GM12865 (cell line): ENCODE measurements around the gene SLC17A9.

ENCODE experiments used
- DNase-seq: peaks from one replicate; pipeline ENCODE4 v3.0.0; 2010; ENCODE audit warnings: low read depth
- H3K4me3 ChIP-seq: 2 replicates; pipeline ENCODE4 v1.5.1; 2011; ENCODE audit warnings: mild to moderate bottlenecking, low read depth, low read length, control low read depth
- TF ChIP-seq, protein P1 (sequence below): IDR thresholded peaks from 2 replicates; pipeline ENCODE4 v1.5.1; 2011; ENCODE audit warnings: low read length, control low read depth, low read depth, inconsistent platforms; ENCODE audit not compliant: insufficient read depth; ENCODE audit errors: missing control alignments

The SLC17A9 gene

DNA sequence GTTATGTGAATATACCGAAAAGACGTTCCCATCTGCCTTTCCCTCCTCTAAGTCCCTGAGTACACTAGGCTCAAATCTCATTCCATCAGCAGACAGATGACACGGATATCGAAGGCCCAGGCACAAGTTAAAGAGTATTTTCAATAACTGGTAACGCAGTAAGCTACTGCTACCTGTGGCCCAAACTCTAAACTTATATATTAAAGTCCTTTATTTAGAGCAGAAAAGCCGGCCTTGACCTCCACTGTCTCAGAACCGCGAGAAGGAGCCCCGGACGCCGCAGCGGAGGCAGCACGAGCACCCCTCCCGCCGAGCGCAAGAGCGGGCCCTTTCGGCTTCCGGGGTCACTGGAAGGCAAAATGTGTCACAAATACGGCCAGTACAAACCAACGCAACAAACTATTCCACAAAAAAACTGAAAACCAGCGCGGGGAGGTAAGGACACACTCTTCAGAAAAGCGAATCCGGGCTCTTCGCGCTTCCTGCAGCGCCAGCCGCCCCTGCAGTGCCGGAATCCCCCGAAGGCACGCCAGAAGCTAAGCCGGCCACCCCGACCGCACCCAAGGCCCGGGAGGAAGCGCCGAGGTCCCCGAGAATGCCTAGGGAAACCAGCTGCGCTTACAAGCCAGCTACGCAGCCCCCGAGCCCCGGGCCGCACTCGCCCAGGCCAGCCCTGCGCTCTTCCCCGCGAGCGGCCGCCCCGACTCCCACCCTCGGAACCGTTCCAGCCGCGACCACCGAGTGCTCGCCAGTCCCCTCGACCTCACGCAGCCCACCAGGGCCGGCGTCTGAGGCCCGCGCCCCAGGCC, 26.9 kb upstream of the SLC17A9 start:
- DNase-seq: peak; percentile 69
- peak overlapping the region; percentile 90 for H3K4me3 ChIP-seq
- TF ChIP-seq, protein P1, sequence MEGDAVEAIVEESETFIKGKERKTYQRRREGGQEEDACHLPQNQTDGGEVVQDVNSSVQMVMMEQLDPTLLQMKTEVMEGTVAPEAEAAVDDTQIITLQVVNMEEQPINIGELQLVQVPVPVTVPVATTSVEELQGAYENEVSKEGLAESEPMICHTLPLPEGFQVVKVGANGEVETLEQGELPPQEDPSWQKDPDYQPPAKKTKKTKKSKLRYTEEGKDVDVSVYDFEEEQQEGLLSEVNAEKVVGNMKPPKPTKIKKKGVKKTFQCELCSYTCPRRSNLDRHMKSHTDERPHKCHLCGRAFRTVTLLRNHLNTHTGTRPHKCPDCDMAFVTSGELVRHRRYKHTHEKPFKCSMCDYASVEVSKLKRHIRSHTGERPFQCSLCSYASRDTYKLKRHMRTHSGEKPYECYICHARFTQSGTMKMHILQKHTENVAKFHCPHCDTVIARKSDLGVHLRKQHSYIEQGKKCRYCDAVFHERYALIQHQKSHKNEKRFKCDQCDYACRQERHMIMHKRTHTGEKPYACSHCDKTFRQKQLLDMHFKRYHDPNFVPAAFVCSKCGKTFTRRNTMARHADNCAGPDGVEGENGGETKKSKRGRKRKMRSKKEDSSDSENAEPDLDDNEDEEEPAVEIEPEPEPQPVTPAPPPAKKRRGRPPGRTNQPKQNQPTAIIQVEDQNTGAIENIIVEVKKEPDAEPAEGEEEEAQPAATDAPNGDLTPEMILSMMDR: no peak

- DNase-seq: peak; percentile 95
These were observed 26.0 kb upstream of the SLC17A9 start, which contains the start of gene DIDO1 for GRCh38 chr20:62926229-62927127. Gene DIDO1 (minus strand): TSS chr20:62926505.

DNA sequence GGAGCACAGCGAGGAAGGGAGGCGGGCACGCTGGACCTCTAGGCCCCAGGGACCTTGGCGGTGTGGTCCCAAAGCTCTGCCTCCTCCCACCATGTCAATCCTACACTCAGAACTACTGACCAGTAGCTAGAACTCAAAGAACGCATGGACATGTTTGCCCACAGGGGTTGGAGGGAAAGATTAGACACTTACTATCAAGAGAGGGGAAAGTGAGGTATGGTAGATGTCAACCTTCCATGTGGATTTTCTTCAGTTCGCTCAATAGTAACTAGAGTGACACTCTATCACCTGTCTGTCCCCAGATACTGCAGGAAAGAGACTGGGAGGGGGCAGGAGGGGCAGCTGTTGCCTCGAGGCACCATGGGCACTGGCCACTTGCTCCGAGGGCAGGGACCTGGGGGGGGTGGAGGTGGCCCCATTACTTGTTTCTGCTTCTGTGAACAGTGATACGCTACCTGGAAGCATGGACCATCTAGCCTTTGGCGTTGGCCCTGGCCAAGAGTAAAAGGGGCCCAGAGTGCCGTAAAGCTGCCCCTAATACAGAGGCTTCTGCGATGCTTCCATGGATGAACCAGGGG, 25.3 kb upstream of the SLC17A9 start:
- TF ChIP-seq, protein P1: no peak
- H3K4me3 ChIP-seq: peak overlapping the region; percentile 90
- DNase-seq: no peak

More at GRCh38 chr20:62926229-62927127, 26.0 kb upstream of the SLC17A9 start, which contains the start of gene DIDO1:
- TF ChIP-seq, protein P1: peak; percentile 43
- peak within 1 kb of the TSS; percentile 90 for H3K4me3 ChIP-seq

- peak overlapping the region; percentile 61 for H3K4me3 ChIP-seq
- TF ChIP-seq, protein P1: no peak
- peak; percentile 33 for DNase-seq
These were observed 24.1 kb upstream of the SLC17A9 start for GRCh38 chr20:62928246-62928939.

- DNase-seq: peak; percentile 61
- TF ChIP-seq, protein P1: no peak
- H3K4me3 ChIP-seq: peak overlapping the region; percentile 61
These were observed 23.4 kb upstream of the SLC17A9 start for GRCh38 chr20:62929051-62929538.

GRCh38 chr20:62931464-62931863, 21.0 kb upstream of the SLC17A9 start:
- TF ChIP-seq, protein P1: no peak
- H3K4me3 ChIP-seq: no peak overlapping the region
- DNase-seq: no peak
